KMS-11 (cell line): ENCODE data around the gene TBPL2.
"Not testable (repeated sequence)": the region's sequence is repeated elsewhere in the genome, so short reads cannot be mapped to it uniquely, and the experiment has no call there.

Source experiments
- H2AFZ ChIP-seq: fragments of 200-600 bp; sonication (generic); 2 replicates; pipeline ENCODE4 v1.6.1; 2016; ENCODE audit warnings: antibody characterized with exemption, mixed run types, low read depth
- H3K27ac ChIP-seq: fragments of 200-600 bp; sonication (generic); 2 replicates; pipeline ENCODE4 v1.6.1; 2016; ENCODE audit warnings: mild to moderate bottlenecking, mixed run types
- H3K27me3 ChIP-seq: fragments of 200-600 bp; sonication (generic); 2 replicates; pipeline ENCODE4 v1.6.1; 2017; ENCODE audit warnings: mild to moderate bottlenecking, low read depth, mixed run types, moderate library complexity; ENCODE audit not compliant: insufficient read depth
- H3K36me3 ChIP-seq: fragments of 200-600 bp; sonication (generic); 2 replicates; pipeline ENCODE4 v1.6.1; 2017; ENCODE audit warnings: mild to moderate bottlenecking, mixed run types; ENCODE audit not compliant: insufficient read depth
- H3K4me1 ChIP-seq: fragments of 200-600 bp; sonication (generic); 2 replicates; pipeline ENCODE4 v1.6.1; 2016; ENCODE audit warnings: mild to moderate bottlenecking, low read depth, mixed run types; ENCODE audit not compliant: poor library complexity, severe bottlenecking
- H3K4me2 ChIP-seq: fragments of 200-600 bp; sonication (generic); 2 replicates; pipeline ENCODE4 v1.7.0; 2016; ENCODE audit warnings: mild to moderate bottlenecking, mixed run types
- H3K4me3 ChIP-seq: fragments of 200-600 bp; sonication (generic); IDR thresholded peaks from 2 replicates; pipeline ENCODE4 v1.6.1; 2017; ENCODE audit warnings: low read depth, low read length, mixed read lengths; ENCODE audit not compliant: insufficient read depth
- H3K79me2 ChIP-seq: fragments of 200-600 bp; sonication (generic); 2 replicates; pipeline ENCODE4 v1.6.1; 2016; ENCODE audit warnings: low read depth, mixed run types; ENCODE audit not compliant: insufficient read depth
- H3K9ac ChIP-seq: fragments of 200-600 bp; sonication (generic); 2 replicates; pipeline ENCODE4 v1.6.1; 2016; ENCODE audit warnings: mild to moderate bottlenecking, mixed run types
- H4K20me1 ChIP-seq: fragments of 200-600 bp; sonication (generic); 2 replicates; pipeline ENCODE4 v1.6.1; 2016; ENCODE audit warnings: mild to moderate bottlenecking, mixed run types; ENCODE audit not compliant: insufficient read depth
- TF ChIP-seq, protein P1 (sequence below): fragments of 200-600 bp; sonication (generic); conservative IDR thresholded peaks from 2 replicates; pipeline ENCODE4 v1.6.1; 2017; ENCODE audit warnings: low read depth, mild to moderate bottlenecking, antibody characterized with exemption, low read length, moderate library complexity, mixed read lengths

Gene TBPL2

DNA sequence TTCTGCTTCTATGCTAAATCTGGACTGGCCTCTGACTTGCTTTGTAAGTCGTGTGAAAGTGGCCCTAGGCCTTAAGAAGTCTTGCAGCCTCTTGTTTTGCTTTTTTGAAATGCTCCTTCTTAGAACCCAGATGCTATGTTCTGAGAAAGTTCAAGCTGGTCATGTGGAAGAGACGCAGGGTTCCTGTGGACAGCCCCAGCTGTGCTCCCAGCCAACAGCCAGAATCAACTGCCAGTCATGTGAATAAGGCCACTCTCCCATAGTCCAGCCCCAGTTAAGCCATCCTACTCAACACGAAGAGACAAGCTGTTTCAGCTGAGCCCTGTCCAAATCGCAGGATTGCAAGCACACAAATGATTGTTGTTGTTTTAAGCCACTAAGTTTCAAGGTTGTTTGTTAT is 37.3 kb upstream of the TBPL2 start:
- no peak overlapping the region for H3K4me2 ChIP-seq
- no peaks in the 10 kb centered on the region for H3K27me3 ChIP-seq
- H3K36me3 ChIP-seq: no peaks in the 10 kb centered on the region
- H3K27ac ChIP-seq: no peak overlapping the region
- H3K79me2 ChIP-seq: no peaks in the 10 kb centered on the region
- no peak overlapping the region for H3K4me3 ChIP-seq
- no peaks in the 10 kb centered on the region for H4K20me1 ChIP-seq
- H3K9ac ChIP-seq: no peak overlapping the region
- H2AFZ ChIP-seq: no peak overlapping the region
- H3K4me1 ChIP-seq: no peaks in the 10 kb centered on the region
- TF ChIP-seq, protein P1, sequence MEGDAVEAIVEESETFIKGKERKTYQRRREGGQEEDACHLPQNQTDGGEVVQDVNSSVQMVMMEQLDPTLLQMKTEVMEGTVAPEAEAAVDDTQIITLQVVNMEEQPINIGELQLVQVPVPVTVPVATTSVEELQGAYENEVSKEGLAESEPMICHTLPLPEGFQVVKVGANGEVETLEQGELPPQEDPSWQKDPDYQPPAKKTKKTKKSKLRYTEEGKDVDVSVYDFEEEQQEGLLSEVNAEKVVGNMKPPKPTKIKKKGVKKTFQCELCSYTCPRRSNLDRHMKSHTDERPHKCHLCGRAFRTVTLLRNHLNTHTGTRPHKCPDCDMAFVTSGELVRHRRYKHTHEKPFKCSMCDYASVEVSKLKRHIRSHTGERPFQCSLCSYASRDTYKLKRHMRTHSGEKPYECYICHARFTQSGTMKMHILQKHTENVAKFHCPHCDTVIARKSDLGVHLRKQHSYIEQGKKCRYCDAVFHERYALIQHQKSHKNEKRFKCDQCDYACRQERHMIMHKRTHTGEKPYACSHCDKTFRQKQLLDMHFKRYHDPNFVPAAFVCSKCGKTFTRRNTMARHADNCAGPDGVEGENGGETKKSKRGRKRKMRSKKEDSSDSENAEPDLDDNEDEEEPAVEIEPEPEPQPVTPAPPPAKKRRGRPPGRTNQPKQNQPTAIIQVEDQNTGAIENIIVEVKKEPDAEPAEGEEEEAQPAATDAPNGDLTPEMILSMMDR: no peak

DNA sequence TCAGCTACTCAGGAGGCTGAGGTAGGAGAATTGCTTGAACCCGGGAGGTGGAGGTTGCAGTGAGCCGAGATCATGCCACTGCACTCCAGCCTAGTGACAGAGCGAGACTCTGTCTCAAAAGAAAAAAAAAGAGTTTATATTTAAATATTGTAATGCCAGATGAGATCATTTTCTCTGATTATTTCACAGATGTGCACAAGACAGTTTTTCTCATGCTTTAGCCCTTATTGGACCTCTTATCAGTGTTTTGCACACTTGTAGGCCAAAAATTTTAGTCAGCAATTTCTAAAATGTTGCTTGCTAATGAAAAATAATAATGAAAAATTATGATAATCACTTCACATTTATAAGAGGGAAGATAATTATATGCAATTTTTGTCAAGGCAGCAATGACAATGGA is 36.0 kb upstream of the TBPL2 start:
- not testable (repeated sequence) for H3K36me3 ChIP-seq, H3K4me2 ChIP-seq, H3K4me3 ChIP-seq, H2AFZ ChIP-seq, H3K27me3 ChIP-seq, H4K20me1 ChIP-seq, H3K9ac ChIP-seq, H3K79me2 ChIP-seq, H3K27ac ChIP-seq, H3K4me1 ChIP-seq

DNA sequence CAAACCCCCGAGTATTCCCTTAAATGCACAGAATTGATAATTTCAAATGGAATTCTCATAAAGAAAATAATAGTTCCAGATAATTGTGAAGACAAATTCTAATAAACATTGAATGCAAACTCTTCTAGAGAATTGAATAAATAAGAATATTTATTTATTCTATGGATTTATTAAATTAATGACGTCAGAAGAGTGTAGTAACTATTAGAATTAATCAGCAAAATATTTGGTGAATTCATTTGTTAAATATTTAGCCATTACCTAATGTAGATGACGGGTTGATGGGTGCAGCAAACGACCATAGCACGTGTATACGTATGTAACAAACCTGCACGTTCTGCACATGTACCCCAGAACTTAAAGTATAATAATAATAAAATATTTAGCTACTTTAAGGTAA is 33.4 kb upstream of the TBPL2 start:
- no peaks in the 10 kb centered on the region for H3K27me3 ChIP-seq
- no peaks in the 10 kb centered on the region for H3K79me2 ChIP-seq
- no peaks in the 10 kb centered on the region for H3K4me1 ChIP-seq
- TF ChIP-seq, protein P1: no peak
- H2AFZ ChIP-seq: no peak overlapping the region
- H3K36me3 ChIP-seq: no peaks in the 10 kb centered on the region
- H4K20me1 ChIP-seq: no peaks in the 10 kb centered on the region
- H3K27ac ChIP-seq: no peak overlapping the region
- H3K4me2 ChIP-seq: no peak overlapping the region
- H3K4me3 ChIP-seq: no peak overlapping the region
- no peak overlapping the region for H3K9ac ChIP-seq

DNA sequence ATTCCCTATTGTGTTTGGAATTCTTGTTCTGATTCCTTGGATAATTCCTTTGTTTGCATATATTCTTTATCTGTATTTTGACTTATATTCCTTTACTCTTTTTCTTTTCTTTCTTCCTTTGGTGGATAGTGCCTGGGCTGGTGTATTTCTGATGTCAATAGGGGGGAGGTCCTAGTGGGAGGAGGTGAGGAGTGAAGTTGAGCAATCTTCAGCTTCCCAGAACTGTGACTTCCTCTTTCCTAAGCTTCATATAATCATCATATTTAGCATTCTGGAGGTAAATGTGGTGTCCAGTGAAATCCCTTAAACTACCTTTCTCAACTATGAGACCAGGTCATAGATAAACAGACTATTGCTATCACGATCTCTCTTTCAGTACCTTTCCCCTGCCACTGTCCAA is 29.6 kb upstream of the TBPL2 start:
- H4K20me1 ChIP-seq: no peaks in the 10 kb centered on the region
- TF ChIP-seq, protein P1: no peak
- H3K4me1 ChIP-seq: no peaks in the 10 kb centered on the region
- H3K4me3 ChIP-seq: no peak overlapping the region
- no peak overlapping the region for H3K9ac ChIP-seq
- no peak overlapping the region for H3K27ac ChIP-seq
- no peaks in the 10 kb centered on the region for H3K36me3 ChIP-seq
- no peak overlapping the region for H3K4me2 ChIP-seq
- no peak overlapping the region for H2AFZ ChIP-seq
- no peaks in the 10 kb centered on the region for H3K79me2 ChIP-seq
- no peaks in the 10 kb centered on the region for H3K27me3 ChIP-seq

DNA sequence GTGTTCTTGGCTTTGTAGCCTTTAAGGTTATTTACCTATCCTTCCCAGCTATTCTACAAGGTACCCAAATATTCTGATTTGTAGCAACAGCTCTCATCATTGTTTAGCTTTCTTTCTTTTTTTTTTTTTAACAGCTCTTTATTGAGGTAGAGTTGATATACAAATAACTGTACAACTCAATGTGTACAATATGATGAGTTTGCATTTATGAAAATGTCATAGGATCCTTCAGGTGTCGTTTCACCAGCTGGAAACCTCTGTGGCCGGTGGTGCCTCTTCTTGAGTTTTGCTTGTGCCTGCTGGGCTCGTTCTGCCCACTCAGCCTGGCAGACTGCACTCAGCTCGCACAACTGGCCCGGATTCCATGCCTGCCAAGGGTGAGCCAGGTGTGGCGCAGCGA is 26.9 kb upstream of the TBPL2 start:
- Histone ChIP-seq H3K27me3 (no peaks in the 10 kb centered on the region), H3K79me2 (no peaks in the 10 kb centered on the region), H3K36me3 (no peaks in the 10 kb centered on the region), H3K27ac (no peak overlapping the region), H3K4me1 (no peaks in the 10 kb centered on the region), H3K4me3 (no peak overlapping the region), H4K20me1 (no peaks in the 10 kb centered on the region), H3K9ac (no peak overlapping the region), H3K4me2 (no peak overlapping the region), H2AFZ (no peak overlapping the region)
- TF ChIP-seq, protein P1: no peak
